ENCODE measurements around the gene STAC. TPM values are rescaled to one million over a fixed set of nuclear protein-coding genes. Genes with fewer than 3 reads are reported as not detected.

STAC gene
- total and polyA plus RNA-seq, 9 of the 15 experiments (the other 6 are each of a cell fraction or from before 2014, with no cell fraction given) = 0.11 TPM; not detected in 8

- no peak for TF ChIP-seq BCLAF1 (IDR thresholded peaks at IDR 0.05; ENCODE audit: borderline replicate concordance in 1 of 2, control insufficient read depth in 1 of 2, low read depth in 2 of 2, low read length in 1 of 2)
Observed at GRCh38 chr3:36367912-36368573, 12.3 kb upstream of the STAC start (continued).

GRCh38 chr3:36372534-36372935, 7.8 kb upstream of the STAC start:
- no peaks in the 10 kb centered on the region for H3K9me1 ChIP-seq (ENCODE audit: control insufficient read depth, insufficient read depth, low read length)
- H3K4me3 ChIP-seq = no peak overlapping the region
- no peak overlapping the region for H3K27ac ChIP-seq (ENCODE audit: extremely low read depth, low read depth, low read length)
- FAIRE-seq (no peak), ATAC-seq (no peak), DNase-seq (ENCODE audit: extremely low read depth in 1 of 4, low spot score in 3 of 4) (no peak)
- H3K4me2 ChIP-seq (ENCODE audit: insufficient read depth, low read length) = no peak overlapping the region
- BruUV-seq (replicated peaks) = no TSS peak
- CTCF ChIA-PET (ENCODE audit: low intra/inter-chr PET ratio) = no interaction called here
- H3K36me3 ChIP-seq (ENCODE audit: control insufficient read depth, insufficient read depth, low read length) = no peaks in the 10 kb centered on the region
- H3K9me3 ChIP-seq (replicated peaks; ENCODE audit: control insufficient read depth, insufficient read depth, low read depth, low read length) = no peaks in the 10 kb centered on the region
- no peak overlapping the region for H2AFZ ChIP-seq (ENCODE audit: low read depth, low read length)
- H3K9ac ChIP-seq (ENCODE audit: insufficient read depth in 1 of 2, low read depth in 2 of 2, low read length in 2 of 2) = no peak overlapping the region
- no peaks in the 10 kb centered on the region for H3K4me1 ChIP-seq (replicated peaks in 1 of 2; ENCODE audit: control insufficient read depth in 2 of 2, insufficient read depth in 2 of 2, low read length in 2 of 2)
- in situ Hi-C loops (cut with MboI) (no loop called here), intact Hi-C loops (cut with micrococcal nuclease) (no loop called here)
- no peak for TF ChIP-seq PHB (CRISPR knock-in tag; IDR thresholded peaks at IDR 0.05)
- TF ChIP-seq ZNF592 (IDR thresholded peaks at IDR 0.05) = no peak
- no peak for TF ChIP-seq KLF10 (CRISPR knock-in tag; IDR thresholded peaks at IDR 0.05)
- TF ChIP-seq TBL1XR1 (IDR thresholded peaks at IDR 0.05; ENCODE audit: low read length in 2 of 2) = no peak
- TF ChIP-seq GATAD2A (IDR thresholded peaks at IDR 0.05) = no peak
- no peak for TF ChIP-seq STAT5B (CRISPR knock-in tag; IDR thresholded peaks at IDR 0.05)
- TF ChIP-seq EP400 (IDR thresholded peaks at IDR 0.05) = no peak
- TF ChIP-seq, protein P1, sequence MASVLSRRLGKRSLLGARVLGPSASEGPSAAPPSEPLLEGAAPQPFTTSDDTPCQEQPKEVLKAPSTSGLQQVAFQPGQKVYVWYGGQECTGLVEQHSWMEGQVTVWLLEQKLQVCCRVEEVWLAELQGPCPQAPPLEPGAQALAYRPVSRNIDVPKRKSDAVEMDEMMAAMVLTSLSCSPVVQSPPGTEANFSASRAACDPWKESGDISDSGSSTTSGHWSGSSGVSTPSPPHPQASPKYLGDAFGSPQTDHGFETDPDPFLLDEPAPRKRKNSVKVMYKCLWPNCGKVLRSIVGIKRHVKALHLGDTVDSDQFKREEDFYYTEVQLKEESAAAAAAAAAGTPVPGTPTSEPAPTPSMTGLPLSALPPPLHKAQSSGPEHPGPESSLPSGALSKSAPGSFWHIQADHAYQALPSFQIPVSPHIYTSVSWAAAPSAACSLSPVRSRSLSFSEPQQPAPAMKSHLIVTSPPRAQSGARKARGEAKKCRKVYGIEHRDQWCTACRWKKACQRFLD (CRISPR knock-in tag; IDR thresholded peaks at IDR 0.05) = no peak
- no peak for TF ChIP-seq MTA1 (IDR thresholded peaks at IDR 0.05; ENCODE audit: borderline replicate concordance)
- no peaks in the 10 kb centered on the region for H3K27me3 ChIP-seq (ENCODE audit: control insufficient read depth in 2 of 2, insufficient read depth in 2 of 2, low read length in 2 of 2)
- POLR2A ChIA-PET = interaction anchor here (0.8 kb wide), 1 partner anchor 10 kb away, joined by 3 read pairs; no protein-coding TSS in a partner anchor
- no peaks in the 10 kb centered on the region for H4K20me1 ChIP-seq (replicated peaks; ENCODE audit: control insufficient read depth, insufficient read depth, low read length)
- no peaks in the 10 kb centered on the region for H3K79me2 ChIP-seq (ENCODE audit: control insufficient read depth, insufficient read depth, low read length)

All from K562 (cell line).